Raji (cell line): Measurements from ENCODE around the gene SPSB1.

ENCODE experiments used
- POLR2A ChIP-seq: IDR thresholded peaks from 2 replicates; pipeline ENCODE4 v1.6.1; 2011; ENCODE audit warnings: low read depth, low read length, control low read depth; ENCODE audit not compliant: insufficient read depth

SPSB1 gene

GRCh38 chr1:9253004-9253403, 39.7 kb upstream of the SPSB1 start:
- no peak for TF ChIP-seq POLR2A

- TF ChIP-seq POLR2A: no peak
Measured at GRCh38 chr1:9253453-9254105, 39.1 kb upstream of the SPSB1 start.

GRCh38 chr1:9256332-9256731, 36.4 kb upstream of the SPSB1 start:
- no peak for TF ChIP-seq POLR2A

- no peak for TF ChIP-seq POLR2A
Measured at GRCh38 chr1:9257851-9258250, 34.8 kb upstream of the SPSB1 start.

GRCh38 chr1:9258629-9259028, 34.1 kb upstream of the SPSB1 start:
- TF ChIP-seq POLR2A: no peak

- no peak for TF ChIP-seq POLR2A
Measured at GRCh38 chr1:9260059-9260766, 32.5 kb upstream of the SPSB1 start.

GRCh38 chr1:9261496-9261895, 31.2 kb upstream of the SPSB1 start:
- TF ChIP-seq POLR2A: no peak

GRCh38 chr1:9262096-9262986, 30.4 kb upstream of the SPSB1 start:
- TF ChIP-seq POLR2A: no peak

GRCh38 chr1:9263276-9263855, 29.3 kb upstream of the SPSB1 start:
- no peak for TF ChIP-seq POLR2A

GRCh38 chr1:9263984-9264872, 28.5 kb upstream of the SPSB1 start:
- TF ChIP-seq POLR2A: no peak

GRCh38 chr1:9265037-9265436, 27.7 kb upstream of the SPSB1 start:
- TF ChIP-seq POLR2A: no peak

GRCh38 chr1:9265968-9266367, 26.7 kb upstream of the SPSB1 start:
- no peak for TF ChIP-seq POLR2A

- TF ChIP-seq POLR2A: no peak
Measured at GRCh38 chr1:9267352-9267686, 25.4 kb upstream of the SPSB1 start.

GRCh38 chr1:9267827-9268581, 24.7 kb upstream of the SPSB1 start:
- no peak for TF ChIP-seq POLR2A
